Upper lobe of left lung (tissue), 4 donors: ENCODE data around the gene SAP130.

Source experiments
- EP300 ChIP-seq, 4 donors: sonication (generic); formaldehyde crosslinking; IDR thresholded peaks; one replicate each; pipeline ENCODE4 v1.5.1; 2017; ENCODE audit warnings: antibody characterized with exemption in 4 of 4, control low read depth in 2 of 4
- POLR2A ChIP-seq, 4 donors: fragments of 450-650 bp; IDR thresholded peaks; one replicate each; pipeline ENCODE4 v1.5.1; 2016 to 2017; ENCODE audit warnings: antibody characterized with exemption in 4 of 4, mild to moderate bottlenecking in 2 of 4
- POLR2AphosphoS5 ChIP-seq, 2 donors: sonication (generic); formaldehyde crosslinking; IDR thresholded peaks; one replicate each; pipeline ENCODE4 v1.5.1; 2017; ENCODE audit warnings: antibody characterized with exemption in 2 of 2
- TF ChIP-seq, protein P1 (sequence below), 6 experiments: fragments of 450-650 bp in 4 of 6; fragments of 200-600 bp in 2 of 6; sonication (generic) in 2 of 6; IDR thresholded peaks; one replicate each; pipeline ENCODE4 v1.5.1; 2016 to 2019; ENCODE audit warnings: antibody characterized with exemption in 6 of 6

DNA sequence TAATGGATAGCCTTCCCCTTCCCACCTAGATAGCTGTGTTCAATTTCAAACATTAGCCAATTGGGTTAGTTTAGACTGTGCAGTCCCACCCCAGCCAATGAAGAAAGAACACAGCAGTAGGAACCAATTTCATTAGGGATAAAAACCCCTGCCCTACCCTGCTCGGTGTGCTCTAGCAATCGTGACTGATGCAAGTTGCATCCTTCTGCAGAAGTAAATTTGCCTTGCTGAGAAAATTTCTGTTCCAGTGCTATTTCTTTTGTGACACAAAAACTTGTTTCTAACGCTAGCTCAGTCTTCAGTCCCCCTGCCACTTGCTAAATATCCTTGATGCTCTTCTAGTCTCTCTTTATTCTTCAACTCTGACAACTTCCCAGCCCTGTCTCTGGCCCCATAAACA is 15.2 kb upstream of the SAP130 start:
- TF ChIP-seq, protein P1, sequence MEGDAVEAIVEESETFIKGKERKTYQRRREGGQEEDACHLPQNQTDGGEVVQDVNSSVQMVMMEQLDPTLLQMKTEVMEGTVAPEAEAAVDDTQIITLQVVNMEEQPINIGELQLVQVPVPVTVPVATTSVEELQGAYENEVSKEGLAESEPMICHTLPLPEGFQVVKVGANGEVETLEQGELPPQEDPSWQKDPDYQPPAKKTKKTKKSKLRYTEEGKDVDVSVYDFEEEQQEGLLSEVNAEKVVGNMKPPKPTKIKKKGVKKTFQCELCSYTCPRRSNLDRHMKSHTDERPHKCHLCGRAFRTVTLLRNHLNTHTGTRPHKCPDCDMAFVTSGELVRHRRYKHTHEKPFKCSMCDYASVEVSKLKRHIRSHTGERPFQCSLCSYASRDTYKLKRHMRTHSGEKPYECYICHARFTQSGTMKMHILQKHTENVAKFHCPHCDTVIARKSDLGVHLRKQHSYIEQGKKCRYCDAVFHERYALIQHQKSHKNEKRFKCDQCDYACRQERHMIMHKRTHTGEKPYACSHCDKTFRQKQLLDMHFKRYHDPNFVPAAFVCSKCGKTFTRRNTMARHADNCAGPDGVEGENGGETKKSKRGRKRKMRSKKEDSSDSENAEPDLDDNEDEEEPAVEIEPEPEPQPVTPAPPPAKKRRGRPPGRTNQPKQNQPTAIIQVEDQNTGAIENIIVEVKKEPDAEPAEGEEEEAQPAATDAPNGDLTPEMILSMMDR (IDR thresholded peaks at IDR 0.05): no peak
- TF ChIP-seq POLR2AphosphoS5 (IDR thresholded peaks at IDR 0.05): no peak
- no peak for TF ChIP-seq POLR2A (IDR thresholded peaks at IDR 0.05)
- TF ChIP-seq EP300 (IDR thresholded peaks at IDR 0.05): no peak
